DND-41 (cell line): ENCODE data around the gene PAWR.
A peak's percentile ranks its signal among the peaks of the same experiment; 100 is the strongest.

Experiments used
- ATAC-seq: fragments of 200-7000 bp; cut with Tn5 transposase; 3 replicates; pipeline ENCODE4 v1.9.1; 2021; ENCODE audit warnings: low read depth; ENCODE audit not compliant: insufficient read depth
- DNase-seq: peaks from one replicate; pipeline ENCODE4 v3.0.0-alpha.2; 2020
- H2AFZ ChIP-seq: 2 replicates; pipeline ENCODE4 v1.6.0; 2012; ENCODE audit warnings: low read depth, low read length
- H3K27ac ChIP-seq: 2 replicates; pipeline ENCODE4 v1.5.1; 2012; ENCODE audit warnings: low read length, inconsistent platforms
- H3K27me3 ChIP-seq: fragments of 200-600 bp; sonication (generic); 2 replicates; pipeline ENCODE4 v1.6.0; 2012; ENCODE audit warnings: low read length, mild to moderate bottlenecking, inconsistent platforms; ENCODE audit not compliant: insufficient read depth, poor library complexity
- H3K36me3 ChIP-seq: 2 replicates; pipeline ENCODE4 v1.5.1; 2012; ENCODE audit warnings: low read length, inconsistent platforms; ENCODE audit not compliant: insufficient read depth
- H3K4me1 ChIP-seq: 2 replicates; pipeline ENCODE4 v1.5.1; 2012; ENCODE audit warnings: mild to moderate bottlenecking, low read length; ENCODE audit not compliant: insufficient read depth
- H3K4me2 ChIP-seq: 2 replicates; pipeline ENCODE4 v1.6.0; 2012; ENCODE audit warnings: mild to moderate bottlenecking, moderate library complexity, low read length, inconsistent platforms; ENCODE audit not compliant: insufficient read depth
- H3K4me3 ChIP-seq, 2 experiments: fragments of 200-600 bp in 1 of 2; shearing (Covaris generic) in 1 of 2; 2 replicates each; pipeline ENCODE4 v1.5.1; 2012 to 2016; ENCODE audit warnings: inconsistent platforms in 2 of 2, low read length in 2 of 2, mild to moderate bottlenecking in 2 of 2, low read depth in 1 of 2, moderate library complexity in 1 of 2
- H3K79me2 ChIP-seq: 2 replicates; pipeline ENCODE4 v1.6.0; 2012; ENCODE audit warnings: low read length, inconsistent platforms; ENCODE audit not compliant: insufficient read depth
- H3K9ac ChIP-seq: 2 replicates; pipeline ENCODE4 v1.6.0; 2012; ENCODE audit warnings: low read depth, mild to moderate bottlenecking, inconsistent platforms, low read length, moderate library complexity
- H3K9me3 ChIP-seq: 2 replicates; pipeline ENCODE4 v1.5.1; 2012; ENCODE audit warnings: low read length, moderate library complexity, mild to moderate bottlenecking, inconsistent platforms; ENCODE audit not compliant: insufficient read depth, severe bottlenecking
- H4K20me1 ChIP-seq: 2 replicates; pipeline ENCODE4 v1.6.0; 2012; ENCODE audit warnings: low read length; ENCODE audit not compliant: insufficient read depth
- EZH2 ChIP-seq: IDR thresholded peaks from 3 replicates; pipeline ENCODE4 v1.6.1; 2012; ENCODE audit warnings: borderline replicate concordance, low read depth, mild to moderate bottlenecking, moderate library complexity, low read length, inconsistent platforms; ENCODE audit not compliant: severe bottlenecking
- TF ChIP-seq, protein P1 (sequence below): IDR thresholded peaks from 2 replicates; pipeline ENCODE4 v1.5.1; 2012; ENCODE audit warnings: borderline replicate concordance, low read length, moderate library complexity, mild to moderate bottlenecking; ENCODE audit not compliant: poor library complexity, severe bottlenecking; ENCODE audit errors: extremely low read depth

PAWR gene, protein sequence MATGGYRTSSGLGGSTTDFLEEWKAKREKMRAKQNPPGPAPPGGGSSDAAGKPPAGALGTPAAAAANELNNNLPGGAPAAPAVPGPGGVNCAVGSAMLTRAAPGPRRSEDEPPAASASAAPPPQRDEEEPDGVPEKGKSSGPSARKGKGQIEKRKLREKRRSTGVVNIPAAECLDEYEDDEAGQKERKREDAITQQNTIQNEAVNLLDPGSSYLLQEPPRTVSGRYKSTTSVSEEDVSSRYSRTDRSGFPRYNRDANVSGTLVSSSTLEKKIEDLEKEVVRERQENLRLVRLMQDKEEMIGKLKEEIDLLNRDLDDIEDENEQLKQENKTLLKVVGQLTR

DNA sequence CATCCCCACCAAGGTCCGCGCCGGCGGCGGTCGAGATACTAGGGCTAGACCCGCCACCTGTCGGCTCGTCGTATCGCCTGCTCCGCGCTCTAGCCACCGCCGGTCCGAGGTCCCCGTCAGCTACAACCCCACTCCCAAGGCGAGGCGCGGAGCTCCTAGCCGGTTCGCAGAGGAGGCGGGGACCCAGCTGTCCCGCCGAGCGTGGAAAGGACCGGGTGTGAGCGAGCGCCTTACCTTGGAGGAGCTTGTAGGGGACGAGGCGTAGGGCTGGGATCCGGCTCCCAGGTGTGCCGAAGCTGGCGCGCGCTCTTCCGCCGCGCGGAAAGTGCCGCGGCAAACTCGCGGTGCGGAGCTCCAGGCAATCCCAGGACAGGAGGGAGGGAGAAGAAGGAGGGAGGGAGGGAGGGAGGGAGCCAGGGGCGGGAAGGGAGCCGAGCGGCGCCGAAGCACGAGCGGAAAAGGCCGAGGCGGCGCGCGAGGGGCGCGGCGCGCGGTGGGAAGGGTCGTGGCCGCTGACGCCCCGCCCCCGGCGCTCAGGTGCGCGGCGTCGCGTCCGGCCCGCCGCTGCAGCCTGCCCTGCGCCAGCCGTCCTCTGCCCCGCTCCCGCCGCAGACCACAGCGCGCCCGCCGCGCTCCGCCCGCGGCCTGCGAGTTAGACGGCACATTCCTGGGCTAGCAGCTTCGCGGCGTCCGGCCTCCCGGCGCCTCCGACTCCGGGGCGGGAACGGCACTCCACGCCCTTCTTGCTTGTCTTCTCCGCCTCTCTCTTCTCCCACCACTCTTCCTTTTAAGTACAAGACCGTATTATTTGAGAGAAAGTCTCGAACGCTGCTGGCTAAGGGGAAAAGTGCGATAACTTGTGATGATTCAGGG lies at the start of gene PAWR:
Gene PAWR, minus strand, starts transcription at position 327 of the 873 bp plus-strand sequence. CDS start 720 bp downstream, outside the sequence.
- no peak for ATAC-seq
- Histone ChIP-seq H3K9ac (no peak within 1 kb of the TSS), H3K4me2 (no peak within 1 kb of the TSS), H3K27me3 (no peaks in the 10 kb centered on the region), H3K4me1 (no peaks in the 10 kb centered on the region), H4K20me1 (no peaks in the 10 kb centered on the region), H3K27ac (no peak within 1 kb of the TSS), H3K9me3 (no peaks in the 10 kb centered on the region), H3K36me3 (no peaks in the 10 kb centered on the region), H3K4me3 (no peak within 1 kb of the TSS), H3K79me2 (no peaks in the 10 kb centered on the region), H2AFZ (no peak within 1 kb of the TSS)
- TF ChIP-seq, protein P1, sequence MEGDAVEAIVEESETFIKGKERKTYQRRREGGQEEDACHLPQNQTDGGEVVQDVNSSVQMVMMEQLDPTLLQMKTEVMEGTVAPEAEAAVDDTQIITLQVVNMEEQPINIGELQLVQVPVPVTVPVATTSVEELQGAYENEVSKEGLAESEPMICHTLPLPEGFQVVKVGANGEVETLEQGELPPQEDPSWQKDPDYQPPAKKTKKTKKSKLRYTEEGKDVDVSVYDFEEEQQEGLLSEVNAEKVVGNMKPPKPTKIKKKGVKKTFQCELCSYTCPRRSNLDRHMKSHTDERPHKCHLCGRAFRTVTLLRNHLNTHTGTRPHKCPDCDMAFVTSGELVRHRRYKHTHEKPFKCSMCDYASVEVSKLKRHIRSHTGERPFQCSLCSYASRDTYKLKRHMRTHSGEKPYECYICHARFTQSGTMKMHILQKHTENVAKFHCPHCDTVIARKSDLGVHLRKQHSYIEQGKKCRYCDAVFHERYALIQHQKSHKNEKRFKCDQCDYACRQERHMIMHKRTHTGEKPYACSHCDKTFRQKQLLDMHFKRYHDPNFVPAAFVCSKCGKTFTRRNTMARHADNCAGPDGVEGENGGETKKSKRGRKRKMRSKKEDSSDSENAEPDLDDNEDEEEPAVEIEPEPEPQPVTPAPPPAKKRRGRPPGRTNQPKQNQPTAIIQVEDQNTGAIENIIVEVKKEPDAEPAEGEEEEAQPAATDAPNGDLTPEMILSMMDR: no peak
- TF ChIP-seq EZH2: no peak
- no peak for DNase-seq

DNA sequence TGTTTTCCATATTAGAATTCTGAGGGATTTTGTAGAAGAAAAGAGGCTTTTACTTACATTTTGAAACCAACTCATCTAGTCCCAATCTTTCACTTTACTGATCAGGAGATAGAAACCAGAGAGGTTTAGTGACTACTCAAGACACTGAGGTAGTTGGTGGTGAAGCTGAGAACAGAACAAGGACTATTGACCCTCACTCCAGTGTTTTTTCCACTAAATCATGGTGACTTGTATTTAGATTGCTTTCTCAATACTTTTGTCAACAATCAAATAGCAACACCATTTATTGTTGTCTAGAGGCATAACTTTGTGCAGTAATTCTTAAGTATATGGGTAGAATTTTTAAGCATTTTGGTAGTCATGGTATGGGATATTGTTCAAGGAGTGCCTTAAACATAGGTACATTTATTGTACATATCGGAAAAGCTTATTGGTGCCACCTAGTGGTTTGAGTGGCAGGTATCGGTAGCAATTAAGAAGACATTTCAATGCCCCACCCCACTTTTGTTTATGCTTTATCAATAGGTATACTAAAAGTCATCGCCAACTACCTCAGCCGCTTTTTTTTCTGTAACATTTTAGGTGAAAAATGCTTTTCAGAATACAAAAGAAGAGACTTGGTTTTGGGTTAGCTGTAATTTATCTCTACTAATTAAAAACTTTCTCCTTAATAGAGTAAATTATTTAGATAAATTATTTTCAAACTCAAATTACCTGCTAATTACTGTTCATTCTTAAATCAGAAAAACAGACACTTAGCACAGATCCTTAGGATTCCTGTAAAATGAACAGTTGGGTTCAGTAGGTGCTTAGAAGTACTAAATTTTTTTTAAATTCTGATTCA lies 47.3 kb upstream of the PAWR start:
- Histone ChIP-seq H3K9me3 (no peaks in the 10 kb centered on the region), H2AFZ (no peak overlapping the region), H3K4me3 (no peak overlapping the region), H3K27me3 (no peaks in the 10 kb centered on the region), H3K79me2 (no peaks in the 10 kb centered on the region), H3K4me2 (no peak overlapping the region), H3K4me1 (no peaks in the 10 kb centered on the region), H4K20me1 (no peaks in the 10 kb centered on the region), H3K27ac (no peak overlapping the region), H3K9ac (no peak overlapping the region), H3K36me3 (no peaks in the 10 kb centered on the region)
- TF ChIP-seq, protein P1: peak; percentile 77
- TF ChIP-seq EZH2: no peak
- peak; percentile 22 for DNase-seq
- peak; percentile 62; the same call in 1 of the 3 replicates for ATAC-seq

DNA sequence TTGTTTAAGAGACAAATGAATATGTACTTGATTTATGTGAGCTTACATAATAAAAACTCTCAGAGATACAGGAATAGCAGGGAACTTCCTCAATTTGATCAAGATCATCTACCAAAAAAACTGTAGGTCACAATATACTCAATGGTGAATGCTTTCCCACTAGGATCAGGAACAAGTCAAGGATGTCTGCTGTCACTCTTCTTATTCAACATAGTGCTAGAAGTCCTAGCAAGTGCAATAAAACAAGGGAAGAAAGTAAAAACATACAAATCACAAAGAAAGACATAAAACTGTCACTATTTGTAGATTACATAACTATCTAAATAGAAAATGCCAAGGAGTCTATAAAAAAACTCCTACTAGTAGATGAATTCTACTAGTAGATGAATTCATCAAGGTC lies 41.9 kb upstream of the PAWR start:
- Histone ChIP-seq H3K79me2 (no peaks in the 10 kb centered on the region), H4K20me1 (no peaks in the 10 kb centered on the region), H3K4me1 (no peaks in the 10 kb centered on the region), H3K4me3 (no peak overlapping the region), H2AFZ (no peak overlapping the region), H3K9ac (no peak overlapping the region), H3K36me3 (no peaks in the 10 kb centered on the region), H3K27ac (no peak overlapping the region), H3K27me3 (no peaks in the 10 kb centered on the region), H3K9me3 (no peaks in the 10 kb centered on the region), H3K4me2 (no peak overlapping the region)
- no peak for ATAC-seq
- no peak for DNase-seq
- TF ChIP-seq, protein P1: no peak
- TF ChIP-seq EZH2: no peak
